ENCODE data around the gene NCR1. TPM values are rescaled to one million over a fixed set of nuclear protein-coding genes. Genes with fewer than 3 reads are reported as not detected.

Gene NCR1
- total RNA-seq, 1 experiment from 2014 or later = not detected

- no peak for TF ChIP-seq POLR2AphosphoS5 (IDR thresholded peaks at IDR 0.05; ENCODE audit: low read depth, low read length)
- no peak for TF ChIP-seq REST (IDR thresholded peaks at IDR 0.05; ENCODE audit: insufficient read depth in 1 of 2, low read depth in 2 of 2, low read length in 1 of 2)
- TF ChIP-seq CTCF (IDR thresholded peaks at IDR 0.05) = no peak
- no peak for TF ChIP-seq TCF7L2 (IDR thresholded peaks at IDR 0.05; ENCODE audit: low read depth, low read length)
These were observed 34.3 kb upstream of the NCR1 start for GRCh38 chr19:54871696-54872095.

GRCh38 chr19:54873990-54874389, 32.0 kb upstream of the NCR1 start, which contains the start of gene FCAR:
TSS of gene FCAR (plus strand) at chr19:54874235. CDS start at chr19:54874290, 55 bp downstream.
- H3K9me3 ChIP-seq (ENCODE audit: control insufficient read depth, insufficient read depth, low read depth, low read length) = no peaks in the 10 kb centered on the region
- in situ Hi-C loops (cut with HindIII; ENCODE audit: low pct_unique_long_range_greater_than_20kb, low sequenced_read_pairs) = no loop called here
- ChIA-PET CTCF (no interaction called here), POLR2A (no interaction called here)
- BruUV-seq (replicated peaks) = no TSS peak
- H3K4me1 ChIP-seq (ENCODE audit: control insufficient read depth, insufficient read depth, low read length) = no peaks in the 10 kb centered on the region
- no peak within 1 kb of the TSS for H3K4me3 ChIP-seq (ENCODE audit: low read depth in 2 of 2, low read length in 2 of 2)
- no peak for DNase-seq (ENCODE audit: low read depth, low spot score)
- intact Hi-C loops (cut with micrococcal nuclease; ENCODE audit: unreplicated experiment) = no loop called here
- no peak for ATAC-seq
- TF ChIP-seq CTCF (IDR thresholded peaks at IDR 0.05) = no peak
- TF ChIP-seq TCF7L2 (IDR thresholded peaks at IDR 0.05; ENCODE audit: low read depth, low read length) = no peak
- TF ChIP-seq SIN3A (IDR thresholded peaks at IDR 0.05; ENCODE audit: borderline replicate concordance, insufficient read depth, low read depth, low read length) = no peak
- TF ChIP-seq REST (IDR thresholded peaks at IDR 0.05; ENCODE audit: insufficient read depth in 1 of 2, low read depth in 2 of 2, low read length in 1 of 2) = no peak
- no peak for TF ChIP-seq POLR2AphosphoS5 (IDR thresholded peaks at IDR 0.05; ENCODE audit: low read depth, low read length)
- H3K36me3 ChIP-seq (ENCODE audit: control insufficient read depth, insufficient read depth, low read length) = no peaks in the 10 kb centered on the region
- no peak within 1 kb of the TSS for H3K27ac ChIP-seq (ENCODE audit: low read length)
- H3K27me3 ChIP-seq (ENCODE audit: control insufficient read depth, insufficient read depth, low read length) = peaks cover 11% of the 10 kb centered on the region

More at GRCh38 chr19:54871696-54872095, 34.3 kb upstream of the NCR1 start:
- DNase-seq (ENCODE audit: low read depth, low spot score) (no peak), ATAC-seq (no peak)
- BruUV-seq (replicated peaks) = no TSS peak
- H3K27me3 ChIP-seq (ENCODE audit: control insufficient read depth, insufficient read depth, low read length) = peaks cover 12% of the 10 kb centered on the region; the same call in 1 of the 2 replicates
- no peaks in the 10 kb centered on the region for H3K36me3 ChIP-seq (ENCODE audit: control insufficient read depth, insufficient read depth, low read length)
- H3K27ac ChIP-seq (ENCODE audit: low read length) = no peak overlapping the region
- ChIA-PET CTCF (no interaction called here), POLR2A (no interaction called here)
- intact Hi-C loops (cut with micrococcal nuclease; ENCODE audit: unreplicated experiment) = no loop called here
- H3K9me3 ChIP-seq (ENCODE audit: control insufficient read depth, insufficient read depth, low read depth, low read length) = no peaks in the 10 kb centered on the region
- no peak overlapping the region for H3K4me3 ChIP-seq (ENCODE audit: low read depth in 2 of 2, low read length in 2 of 2)
- no peaks in the 10 kb centered on the region for H3K4me1 ChIP-seq (ENCODE audit: control insufficient read depth, insufficient read depth, low read length)
- in situ Hi-C loops (cut with HindIII; ENCODE audit: low pct_unique_long_range_greater_than_20kb, low sequenced_read_pairs) = no loop called here

All from Panc1 (cell line).